LNCAP (cell line): Measurements from ENCODE around the gene RPL36A.
A peak's percentile ranks its signal among the peaks of the same experiment; 100 is the strongest.

Experiments
- TF ChIP-seq, protein P1 (sequence below): fragments of 450-650 bp; IDR thresholded peaks from 2 replicates; pipeline ENCODE4 v1.5.1; 2017; ENCODE audit warnings: mild to moderate bottlenecking

Gene RPL36A

DNA sequence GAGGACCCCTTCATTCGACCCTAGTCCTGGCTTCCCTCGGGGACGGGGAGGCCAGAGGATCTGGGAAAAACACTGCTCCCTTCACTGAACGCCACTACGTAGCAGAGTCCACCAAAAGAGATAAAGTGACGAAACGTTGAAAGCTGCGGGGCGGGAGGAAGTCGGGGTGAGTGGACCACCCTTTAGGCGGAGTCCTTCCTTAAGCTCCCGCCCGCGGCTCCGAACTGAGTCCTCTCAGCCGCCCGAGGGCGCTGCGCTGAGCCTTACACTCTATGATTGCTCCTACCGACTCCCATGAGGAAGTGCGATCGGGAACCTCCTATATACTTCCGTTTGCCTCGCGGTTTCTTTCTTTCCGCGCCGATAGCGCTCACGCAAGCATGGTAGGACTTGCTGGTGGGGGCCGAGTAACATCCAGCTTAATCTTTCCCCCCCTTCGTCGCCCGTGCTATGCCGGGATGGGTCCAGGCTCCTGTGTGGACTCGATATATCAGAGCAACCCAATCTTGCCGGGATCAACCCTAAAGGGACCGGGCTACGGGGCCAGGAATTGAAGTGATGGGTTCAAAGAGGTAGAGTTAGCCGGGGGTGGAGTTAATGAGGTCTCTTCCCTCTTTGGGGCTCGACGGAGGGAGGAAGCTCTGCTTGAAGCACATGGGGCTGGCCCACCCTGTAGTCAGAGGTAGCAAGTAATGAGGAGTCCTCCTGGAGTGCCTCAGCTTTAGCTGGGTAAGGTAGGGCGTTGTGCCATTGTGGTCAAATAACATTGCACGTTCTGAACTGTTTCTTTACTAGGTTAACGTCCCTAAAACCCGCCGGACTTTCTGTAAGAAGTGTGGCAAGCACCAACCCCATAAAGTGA, at the start of gene RPL36A:
Gene RPL36A, plus strand, starts transcription at position 348 of the 862 bp plus-strand sequence. Its CDS starts 33 bp downstream, at position 381.
- TF ChIP-seq, protein P1, sequence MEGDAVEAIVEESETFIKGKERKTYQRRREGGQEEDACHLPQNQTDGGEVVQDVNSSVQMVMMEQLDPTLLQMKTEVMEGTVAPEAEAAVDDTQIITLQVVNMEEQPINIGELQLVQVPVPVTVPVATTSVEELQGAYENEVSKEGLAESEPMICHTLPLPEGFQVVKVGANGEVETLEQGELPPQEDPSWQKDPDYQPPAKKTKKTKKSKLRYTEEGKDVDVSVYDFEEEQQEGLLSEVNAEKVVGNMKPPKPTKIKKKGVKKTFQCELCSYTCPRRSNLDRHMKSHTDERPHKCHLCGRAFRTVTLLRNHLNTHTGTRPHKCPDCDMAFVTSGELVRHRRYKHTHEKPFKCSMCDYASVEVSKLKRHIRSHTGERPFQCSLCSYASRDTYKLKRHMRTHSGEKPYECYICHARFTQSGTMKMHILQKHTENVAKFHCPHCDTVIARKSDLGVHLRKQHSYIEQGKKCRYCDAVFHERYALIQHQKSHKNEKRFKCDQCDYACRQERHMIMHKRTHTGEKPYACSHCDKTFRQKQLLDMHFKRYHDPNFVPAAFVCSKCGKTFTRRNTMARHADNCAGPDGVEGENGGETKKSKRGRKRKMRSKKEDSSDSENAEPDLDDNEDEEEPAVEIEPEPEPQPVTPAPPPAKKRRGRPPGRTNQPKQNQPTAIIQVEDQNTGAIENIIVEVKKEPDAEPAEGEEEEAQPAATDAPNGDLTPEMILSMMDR: peak; percentile 67

DNA sequence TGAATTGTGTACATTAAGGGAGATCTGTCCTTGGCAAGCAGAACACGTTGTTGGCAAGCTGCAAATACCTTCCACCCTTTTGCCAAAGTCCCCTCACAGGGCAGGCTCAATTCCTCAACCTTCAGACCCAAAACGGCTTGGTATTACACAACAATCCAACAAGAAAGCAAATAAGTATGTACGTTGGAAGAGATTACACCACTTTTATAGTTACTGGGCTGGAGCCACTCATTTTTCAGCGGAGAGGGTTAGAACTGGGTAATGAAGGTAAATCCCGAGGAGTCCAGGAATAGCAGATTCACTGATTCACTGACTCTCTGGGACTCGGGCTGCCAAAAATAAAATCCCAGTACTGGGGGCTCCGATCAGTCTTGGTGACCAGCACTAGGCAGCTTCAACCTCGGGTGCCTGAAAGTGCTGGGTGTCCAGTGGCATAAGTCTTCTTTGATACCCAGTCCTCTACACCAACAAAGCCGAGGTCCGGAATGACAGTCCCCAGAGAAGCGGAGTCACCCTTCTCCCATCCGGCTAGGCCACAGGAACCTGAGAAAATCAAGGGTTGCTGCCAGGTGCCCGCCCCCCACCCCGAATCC, 42.9 kb upstream of the RPL36A start:
- TF ChIP-seq, protein P1: no peak

DNA sequence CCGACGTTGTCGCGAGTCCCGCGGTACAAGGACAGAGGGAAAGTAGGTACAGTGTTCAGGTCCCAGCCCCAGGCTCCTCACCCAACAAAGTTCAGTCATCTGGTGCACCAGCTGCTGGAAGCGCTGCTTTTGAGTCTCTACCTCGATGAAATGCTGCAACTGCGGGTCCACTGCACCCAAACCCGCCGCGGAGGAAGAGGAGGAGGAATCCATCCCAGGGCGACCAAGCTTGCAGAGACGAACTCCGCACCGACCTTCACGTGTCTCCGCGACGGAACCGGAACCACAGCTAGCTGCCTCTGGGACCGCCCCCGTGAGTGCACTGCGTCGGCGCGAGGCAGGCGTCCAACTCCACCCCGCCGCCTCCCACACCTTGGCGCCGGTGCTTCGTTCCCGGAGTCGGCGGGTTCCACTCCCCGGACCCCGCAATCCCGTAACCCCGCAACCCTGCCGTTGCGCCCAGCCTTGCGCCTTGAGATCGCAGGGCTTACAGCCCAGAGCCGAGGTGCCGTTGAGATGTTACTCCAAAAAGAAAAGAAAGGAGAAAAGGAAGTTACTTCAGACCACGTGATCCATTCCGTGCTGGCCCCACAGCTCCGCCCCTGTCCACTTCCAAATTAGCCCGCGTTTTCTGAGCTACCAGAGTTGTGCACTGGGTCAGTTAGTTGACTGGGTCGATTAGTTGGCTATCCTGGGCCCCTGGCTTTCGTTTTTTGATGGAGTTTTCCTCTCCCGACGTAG, 42.2 kb upstream of the RPL36A start, which contains the start of gene TIMM8A:
Gene TIMM8A, minus strand, starts transcription at position 291 of the 741 bp plus-strand sequence. Its CDS starts 78 bp downstream, at position 213.
- TF ChIP-seq, protein P1: no peak

DNA sequence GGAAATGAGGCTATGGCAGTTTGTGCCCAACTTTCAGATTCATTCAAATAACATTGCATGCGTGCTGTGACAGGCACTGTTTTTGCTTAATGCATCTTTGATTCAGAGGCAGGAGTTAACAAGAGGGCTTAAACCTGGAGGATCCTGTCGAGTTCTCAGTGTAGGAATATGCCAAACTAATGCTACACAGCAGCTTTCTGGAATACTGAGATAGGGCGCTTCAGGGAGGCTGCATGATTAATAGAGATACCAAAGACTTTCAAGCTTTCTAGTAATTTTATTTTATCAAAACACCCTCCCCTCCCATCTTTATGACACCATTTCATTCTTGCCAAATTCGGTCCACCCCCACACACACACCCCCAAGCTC, 41.6 kb upstream of the RPL36A start:
- TF ChIP-seq, protein P1: no peak

DNA sequence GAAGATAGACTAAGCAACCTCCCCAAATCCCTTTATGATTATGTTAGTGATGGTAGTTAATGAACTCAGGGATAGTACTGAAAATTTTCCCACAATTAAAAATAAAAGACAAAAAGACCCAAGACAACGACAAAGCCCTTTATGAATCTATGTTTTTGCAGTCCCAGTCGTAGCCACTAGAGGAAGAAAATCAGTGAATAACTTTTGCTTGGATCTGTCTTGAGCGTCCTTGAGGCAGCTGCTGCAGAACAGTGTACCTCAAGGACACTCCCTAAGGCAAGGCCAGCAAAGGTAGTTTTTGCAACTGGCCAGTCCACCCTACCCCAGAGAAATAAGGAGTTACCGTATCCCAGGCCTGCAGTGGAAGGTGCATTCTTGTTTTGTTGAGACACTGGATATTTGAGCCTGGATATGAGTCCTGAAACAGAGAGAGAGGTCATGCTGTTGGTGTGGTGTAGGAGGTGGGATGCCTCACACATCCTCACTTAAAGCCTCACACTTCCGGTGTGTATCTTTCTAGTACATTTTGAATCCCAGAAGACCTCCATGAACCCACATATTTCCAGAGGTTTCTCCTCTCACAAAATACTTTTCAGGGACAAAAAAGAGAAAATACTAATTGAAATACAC, 33.5 kb upstream of the RPL36A start:
- TF ChIP-seq, protein P1: peak; percentile 29; the same call in 1 of the 2 replicates

DNA sequence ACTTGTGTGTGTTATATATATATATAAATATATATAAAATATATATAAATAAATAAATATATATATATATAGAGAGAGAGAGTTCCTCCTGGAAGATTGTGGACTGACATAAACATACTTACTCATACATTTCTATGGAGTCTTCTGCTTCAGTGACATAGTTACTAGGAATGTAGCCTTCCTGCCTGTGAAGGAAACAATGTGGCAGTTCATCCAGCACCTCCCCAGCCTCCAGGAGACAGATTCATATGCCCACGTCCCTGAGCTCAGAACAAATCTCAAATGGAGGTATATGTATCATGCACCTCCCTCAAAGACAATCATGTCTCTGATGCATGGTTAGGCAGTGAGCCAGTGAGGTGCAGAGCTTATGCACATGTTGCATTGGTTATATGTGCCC, 30.8 kb upstream of the RPL36A start:
- TF ChIP-seq, protein P1: no peak

DNA sequence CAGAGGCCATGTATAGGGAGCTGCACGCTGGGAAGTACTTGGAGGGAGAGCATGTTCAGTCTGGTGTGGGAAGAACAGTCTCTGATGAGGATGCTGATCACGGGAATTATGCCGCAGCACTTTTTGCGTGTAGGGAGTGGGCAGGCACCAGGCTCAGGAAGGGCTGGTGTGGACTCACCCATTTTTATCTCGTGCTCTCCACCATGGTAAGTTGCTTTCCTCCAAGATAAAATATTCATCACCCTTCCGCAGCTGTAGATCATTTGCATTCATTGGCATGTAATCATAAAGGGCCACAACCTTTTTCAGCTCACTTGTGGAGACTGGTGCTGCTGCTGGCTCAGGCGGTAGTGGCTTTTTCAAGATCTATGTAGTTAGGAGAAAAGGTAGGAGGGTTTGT, 30.4 kb upstream of the RPL36A start:
- TF ChIP-seq, protein P1: no peak
